Neural crest cell (in vitro differentiated cells): ENCODE results near the gene NR1H4. TPM values are rescaled to one million over a fixed set of nuclear protein-coding genes. Genes with fewer than 3 reads are reported as not detected.

Experiments used
- DNase-seq: peaks from one replicate; pipeline ENCODE4 v3.0.0; 2021; ENCODE audit warnings: low read depth, mixed read lengths, low spot score
- H3K27ac Mint-ChIP-seq: one replicate; pipeline ENCODE4 v1.8.0; 2021; ENCODE audit warnings: mild to moderate bottlenecking, mixed read lengths; ENCODE audit not compliant: unreplicated experiment
- H3K27me3 Mint-ChIP-seq: 2 replicates; pipeline ENCODE4 v1.8.0; 2021; ENCODE audit warnings: low read depth, mild to moderate bottlenecking, mixed read lengths
- H3K36me3 Mint-ChIP-seq: 2 replicates; pipeline ENCODE4 v1.8.0; 2021; ENCODE audit warnings: low read depth, mild to moderate bottlenecking, mixed read lengths
- H3K4me1 Mint-ChIP-seq: 2 replicates; pipeline ENCODE4 v1.8.0; 2021; ENCODE audit warnings: mixed read lengths
- H3K4me3 Mint-ChIP-seq: one replicate; pipeline ENCODE4 v1.8.0; 2021; ENCODE audit warnings: mild to moderate bottlenecking, mixed read lengths
- H3K9me3 Mint-ChIP-seq: 2 replicates; pipeline ENCODE4 v1.8.0; 2021; ENCODE audit warnings: mixed read lengths
- total RNA-seq: library from RNA; stranded (reverse); gene quantifications from 2 replicates; pipeline ENCODE4 v1.2.1, GENCODE V29; 2021
- TF ChIP-seq, protein P1 (sequence below): fragments of 200-600 bp; sonication (generic); conservative IDR thresholded peaks from 2 replicates; pipeline ENCODE4 v1.5.0; 2021; ENCODE audit warnings: antibody characterized with exemption, mild to moderate bottlenecking

Gene NR1H4
- total RNA-seq, 1 donor from 2014 or later, result not detected

DNA sequence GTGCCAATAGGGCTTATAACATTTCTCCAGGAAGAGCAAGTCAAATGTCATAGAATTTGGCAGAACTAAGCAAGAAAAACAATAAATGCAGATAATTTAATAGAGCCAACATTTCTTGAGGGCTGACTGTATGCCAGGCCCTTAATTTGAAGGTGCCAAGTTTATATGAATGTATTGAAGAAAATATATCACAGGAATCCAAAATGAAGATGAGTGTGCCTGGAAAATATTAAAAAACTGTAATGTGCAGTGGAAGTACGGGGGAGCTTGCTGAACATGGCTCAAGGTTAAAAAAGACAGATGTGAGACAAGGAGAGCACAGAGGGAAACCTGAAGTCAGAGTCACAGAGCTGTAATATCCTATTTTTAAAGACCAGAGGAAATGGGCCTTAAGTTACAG, 16.4 kb downstream of the NR1H4 start:
- Mint-ChIP-seq H3K4me3 (no peak overlapping the region), H3K9me3 (no peaks in the 10 kb centered on the region), H3K36me3 (no peaks in the 10 kb centered on the region), H3K27ac (no peak overlapping the region), H3K4me1 (peaks cover 4% of the 10 kb centered on the region), H3K27me3 (no peaks in the 10 kb centered on the region)
- TF ChIP-seq, protein P1, sequence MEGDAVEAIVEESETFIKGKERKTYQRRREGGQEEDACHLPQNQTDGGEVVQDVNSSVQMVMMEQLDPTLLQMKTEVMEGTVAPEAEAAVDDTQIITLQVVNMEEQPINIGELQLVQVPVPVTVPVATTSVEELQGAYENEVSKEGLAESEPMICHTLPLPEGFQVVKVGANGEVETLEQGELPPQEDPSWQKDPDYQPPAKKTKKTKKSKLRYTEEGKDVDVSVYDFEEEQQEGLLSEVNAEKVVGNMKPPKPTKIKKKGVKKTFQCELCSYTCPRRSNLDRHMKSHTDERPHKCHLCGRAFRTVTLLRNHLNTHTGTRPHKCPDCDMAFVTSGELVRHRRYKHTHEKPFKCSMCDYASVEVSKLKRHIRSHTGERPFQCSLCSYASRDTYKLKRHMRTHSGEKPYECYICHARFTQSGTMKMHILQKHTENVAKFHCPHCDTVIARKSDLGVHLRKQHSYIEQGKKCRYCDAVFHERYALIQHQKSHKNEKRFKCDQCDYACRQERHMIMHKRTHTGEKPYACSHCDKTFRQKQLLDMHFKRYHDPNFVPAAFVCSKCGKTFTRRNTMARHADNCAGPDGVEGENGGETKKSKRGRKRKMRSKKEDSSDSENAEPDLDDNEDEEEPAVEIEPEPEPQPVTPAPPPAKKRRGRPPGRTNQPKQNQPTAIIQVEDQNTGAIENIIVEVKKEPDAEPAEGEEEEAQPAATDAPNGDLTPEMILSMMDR, result no peak
- DNase-seq, result no peak

DNA sequence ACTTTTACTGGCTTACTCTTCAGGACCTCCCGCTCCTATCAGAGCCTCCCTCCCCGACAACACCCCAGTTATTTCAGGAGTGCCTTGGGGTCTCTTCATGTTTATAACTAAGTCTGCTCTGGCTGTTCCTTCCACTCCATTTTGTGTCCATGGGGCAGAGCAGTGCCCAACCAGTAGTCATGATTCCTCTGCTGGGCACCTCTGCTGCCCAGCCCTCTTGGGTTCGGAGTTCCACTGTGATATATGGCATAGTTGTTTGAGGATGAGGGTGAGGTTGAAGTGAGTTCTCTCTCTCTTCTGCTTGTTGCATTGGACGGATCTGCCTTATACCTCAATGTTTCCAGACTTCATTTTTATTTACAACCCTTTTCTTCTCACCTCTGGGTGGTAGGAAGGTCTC, 17.4 kb downstream of the NR1H4 start:
- DNase-seq, result no peak
- no peaks in the 10 kb centered on the region for H3K36me3 Mint-ChIP-seq
- no peaks in the 10 kb centered on the region for H3K9me3 Mint-ChIP-seq
- TF ChIP-seq, protein P1, result no peak
- peaks cover 4% of the 10 kb centered on the region for H3K4me1 Mint-ChIP-seq
- H3K4me3 Mint-ChIP-seq, result no peak overlapping the region
- H3K27me3 Mint-ChIP-seq, result no peaks in the 10 kb centered on the region
- no peak overlapping the region for H3K27ac Mint-ChIP-seq

DNA sequence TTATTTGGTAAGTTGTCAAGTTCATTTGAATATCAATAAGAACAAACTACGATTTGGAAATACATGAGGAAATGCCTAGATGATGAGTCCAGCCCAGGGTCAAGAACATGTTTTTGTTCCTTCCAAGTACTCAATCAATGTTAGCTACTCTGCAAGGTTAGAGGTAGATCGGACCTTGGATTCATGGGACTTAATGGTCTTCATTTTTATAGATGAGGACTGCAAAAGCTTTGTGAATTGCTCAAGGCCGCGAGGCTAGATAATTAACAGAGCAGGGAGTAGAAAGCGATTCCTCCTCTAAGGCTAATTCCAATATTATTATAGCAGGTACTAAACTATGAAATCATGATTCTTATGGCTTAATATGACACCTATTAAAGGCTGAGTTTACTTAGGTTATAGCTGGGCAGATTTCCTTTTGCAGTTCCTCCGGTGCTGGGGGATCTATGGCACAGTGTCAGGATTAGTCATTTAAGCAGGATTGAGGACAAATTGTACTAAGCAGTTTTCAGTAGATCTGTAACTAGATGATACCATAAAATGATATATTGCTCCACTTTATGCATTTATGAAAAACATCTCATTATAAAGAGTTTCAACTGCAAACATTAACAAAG, 19.8 kb downstream of the NR1H4 start:
- Mint-ChIP-seq H3K4me3 (no peak overlapping the region), H3K36me3 (no peaks in the 10 kb centered on the region), H3K27ac (no peak overlapping the region), H3K9me3 (no peaks in the 10 kb centered on the region), H3K27me3 (no peaks in the 10 kb centered on the region), H3K4me1 (peaks cover 1% of the 10 kb centered on the region)
- no peak for DNase-seq
- TF ChIP-seq, protein P1, result no peak

DNA sequence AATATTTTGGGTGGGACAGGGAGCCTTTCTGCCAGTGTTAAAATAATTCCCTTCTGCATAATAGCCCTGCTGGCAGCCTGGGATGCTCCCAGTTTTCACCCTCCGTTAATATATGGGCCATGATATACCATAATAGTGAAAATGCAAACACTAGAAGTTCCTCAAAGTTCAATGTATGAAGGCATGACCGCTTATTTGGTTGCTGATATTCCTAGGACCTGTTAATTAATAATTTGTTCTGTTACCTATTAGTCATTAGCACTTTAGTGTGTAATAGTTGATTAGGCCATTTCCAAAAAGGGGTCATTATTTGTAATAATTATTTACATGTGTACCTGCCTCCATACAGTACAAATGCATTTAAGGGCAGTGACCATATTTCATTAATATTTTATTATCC, 20.4 kb downstream of the NR1H4 start:
- no peak overlapping the region for H3K4me3 Mint-ChIP-seq
- H3K4me1 Mint-ChIP-seq, result no peaks in the 10 kb centered on the region
- H3K27ac Mint-ChIP-seq, result no peak overlapping the region
- H3K27me3 Mint-ChIP-seq, result no peaks in the 10 kb centered on the region
- TF ChIP-seq, protein P1, result no peak
- no peaks in the 10 kb centered on the region for H3K9me3 Mint-ChIP-seq
- no peaks in the 10 kb centered on the region for H3K36me3 Mint-ChIP-seq
- no peak for DNase-seq

DNA sequence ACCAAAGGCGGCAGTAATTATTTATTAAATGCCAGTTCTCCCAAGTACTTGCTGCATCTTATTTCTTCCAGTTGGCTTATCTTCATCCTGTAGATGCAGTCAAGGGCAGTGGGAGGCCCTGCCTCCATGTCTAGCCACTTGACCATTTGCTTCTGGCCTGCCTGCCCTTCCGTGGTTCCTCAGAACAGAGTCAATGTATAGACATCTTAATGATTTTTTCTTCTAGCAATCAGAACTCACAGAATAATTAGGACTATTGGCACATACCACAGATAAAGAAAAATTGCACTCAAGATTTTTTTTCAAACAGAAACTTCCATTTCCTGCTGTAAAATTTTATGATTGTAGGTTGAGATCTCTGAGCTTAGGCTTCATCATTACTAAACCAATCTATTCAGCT, 20.9 kb downstream of the NR1H4 start:
- DNase-seq, result no peak
- H3K4me1 Mint-ChIP-seq, result no peaks in the 10 kb centered on the region
- no peaks in the 10 kb centered on the region for H3K9me3 Mint-ChIP-seq
- TF ChIP-seq, protein P1, result no peak
- H3K27me3 Mint-ChIP-seq, result no peaks in the 10 kb centered on the region
- no peak overlapping the region for H3K4me3 Mint-ChIP-seq
- no peak overlapping the region for H3K27ac Mint-ChIP-seq
- no peaks in the 10 kb centered on the region for H3K36me3 Mint-ChIP-seq
